PC-9 (cell line): ENCODE measurements around the gene ARGFX.
"Not testable (repeated sequence)": the region's sequence is repeated elsewhere in the genome, so short reads cannot be mapped to it uniquely, and the experiment has no call there.

Experiments
- EZH2 ChIP-seq: fragments of 200-600 bp; sonication (generic); IDR thresholded peaks from 2 replicates; pipeline ENCODE4 v1.8.0; 2017; ENCODE audit warnings: antibody characterized with exemption, low read depth
- TF ChIP-seq, protein P1 (sequence below): fragments of 200-600 bp; sonication (generic); conservative IDR thresholded peaks from 2 replicates; pipeline ENCODE4 v1.6.1; 2017; ENCODE audit warnings: mixed run types, antibody characterized with exemption, mild to moderate bottlenecking, moderate library complexity

DNA sequence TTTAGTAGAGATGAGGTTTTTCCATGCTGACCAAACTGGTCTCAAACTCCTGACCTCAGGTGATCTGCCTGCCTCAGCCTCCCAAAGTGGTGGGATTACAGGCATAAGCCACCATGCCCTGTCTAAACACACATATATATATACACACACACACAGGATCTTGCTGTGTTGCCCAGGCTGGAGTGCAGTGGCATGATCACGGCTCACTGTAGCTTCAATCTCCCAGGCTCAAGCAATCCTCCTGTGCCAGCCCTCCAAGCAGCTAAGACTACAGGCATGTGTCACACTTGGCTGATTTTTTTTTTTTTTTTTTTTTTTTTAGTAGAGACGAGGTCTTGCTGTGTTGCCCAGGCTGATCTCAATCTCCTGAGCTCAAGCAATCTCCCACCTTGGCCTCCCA is 32.2 kb downstream of the ARGFX start:
- TF ChIP-seq, protein P1, sequence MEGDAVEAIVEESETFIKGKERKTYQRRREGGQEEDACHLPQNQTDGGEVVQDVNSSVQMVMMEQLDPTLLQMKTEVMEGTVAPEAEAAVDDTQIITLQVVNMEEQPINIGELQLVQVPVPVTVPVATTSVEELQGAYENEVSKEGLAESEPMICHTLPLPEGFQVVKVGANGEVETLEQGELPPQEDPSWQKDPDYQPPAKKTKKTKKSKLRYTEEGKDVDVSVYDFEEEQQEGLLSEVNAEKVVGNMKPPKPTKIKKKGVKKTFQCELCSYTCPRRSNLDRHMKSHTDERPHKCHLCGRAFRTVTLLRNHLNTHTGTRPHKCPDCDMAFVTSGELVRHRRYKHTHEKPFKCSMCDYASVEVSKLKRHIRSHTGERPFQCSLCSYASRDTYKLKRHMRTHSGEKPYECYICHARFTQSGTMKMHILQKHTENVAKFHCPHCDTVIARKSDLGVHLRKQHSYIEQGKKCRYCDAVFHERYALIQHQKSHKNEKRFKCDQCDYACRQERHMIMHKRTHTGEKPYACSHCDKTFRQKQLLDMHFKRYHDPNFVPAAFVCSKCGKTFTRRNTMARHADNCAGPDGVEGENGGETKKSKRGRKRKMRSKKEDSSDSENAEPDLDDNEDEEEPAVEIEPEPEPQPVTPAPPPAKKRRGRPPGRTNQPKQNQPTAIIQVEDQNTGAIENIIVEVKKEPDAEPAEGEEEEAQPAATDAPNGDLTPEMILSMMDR: not testable (repeated sequence)
- not testable (repeated sequence) for TF ChIP-seq EZH2
